Sigmoid colon (tissue), 4 donors: Measurements from ENCODE around the gene HNRNPL.

Experiments
- EP300 ChIP-seq, 4 donors: sonication (generic); formaldehyde crosslinking; IDR thresholded peaks; one replicate each; pipeline ENCODE4 v1.6.1; 2017; ENCODE audit warnings: antibody characterized with exemption in 4 of 4
- POLR2A ChIP-seq, 2 donors: fragments of 450-650 bp; IDR thresholded peaks; one replicate each; pipeline ENCODE4 v1.6.1; 2016; ENCODE audit warnings: antibody characterized with exemption in 2 of 2, mild to moderate bottlenecking in 2 of 2, moderate library complexity in 2 of 2
- TF ChIP-seq, protein P1 (sequence below), 4 experiments: fragments of 450-650 bp in 3 of 4; fragments of 200-600 bp in 1 of 4; IDR thresholded peaks; one replicate each; pipeline ENCODE4 v1.5.1; 2016 to 2019; ENCODE audit warnings: antibody characterized with exemption in 4 of 4, mild to moderate bottlenecking in 3 of 4, moderate library complexity in 2 of 4

DNA sequence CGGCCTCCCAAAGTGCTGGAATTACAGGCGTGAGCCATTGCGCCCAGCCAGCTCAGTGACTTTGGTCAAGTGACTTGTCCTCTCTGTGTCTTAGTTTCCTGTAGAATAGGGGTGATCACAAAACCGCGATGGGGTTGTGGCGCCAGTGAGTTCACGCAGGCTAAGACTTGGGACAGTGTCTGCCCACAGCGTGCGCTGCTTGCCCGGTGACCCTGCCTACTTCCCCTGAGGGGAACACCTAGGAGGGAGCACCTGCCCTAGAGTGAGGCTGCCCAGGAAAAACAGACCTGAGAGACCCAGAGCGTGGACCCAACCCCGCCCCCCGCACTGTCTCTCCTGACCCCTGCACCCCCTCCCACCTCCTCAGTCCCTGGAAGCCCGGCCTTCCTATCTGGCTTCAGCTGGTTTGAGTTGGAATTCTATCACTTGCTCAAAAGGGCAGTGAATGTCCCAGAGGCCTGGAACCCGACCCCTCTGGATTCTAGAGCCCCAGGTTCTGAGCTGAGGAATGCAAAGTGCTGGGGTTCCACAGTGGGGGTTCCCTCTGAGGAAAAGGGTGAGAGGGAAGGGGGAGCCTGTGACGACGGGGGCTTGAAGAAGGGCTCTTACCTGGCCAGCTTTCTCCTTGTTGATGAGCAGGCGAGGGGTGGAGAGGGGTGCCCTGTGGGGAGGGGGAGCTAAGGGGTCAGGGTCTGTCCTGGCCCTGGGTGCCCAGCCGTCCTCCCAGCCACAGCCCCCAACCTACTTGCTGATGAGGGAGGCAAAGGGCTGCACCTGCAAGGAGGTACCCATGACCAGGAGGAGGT, 30.5 kb upstream of the HNRNPL start:
- TF ChIP-seq, protein P1, sequence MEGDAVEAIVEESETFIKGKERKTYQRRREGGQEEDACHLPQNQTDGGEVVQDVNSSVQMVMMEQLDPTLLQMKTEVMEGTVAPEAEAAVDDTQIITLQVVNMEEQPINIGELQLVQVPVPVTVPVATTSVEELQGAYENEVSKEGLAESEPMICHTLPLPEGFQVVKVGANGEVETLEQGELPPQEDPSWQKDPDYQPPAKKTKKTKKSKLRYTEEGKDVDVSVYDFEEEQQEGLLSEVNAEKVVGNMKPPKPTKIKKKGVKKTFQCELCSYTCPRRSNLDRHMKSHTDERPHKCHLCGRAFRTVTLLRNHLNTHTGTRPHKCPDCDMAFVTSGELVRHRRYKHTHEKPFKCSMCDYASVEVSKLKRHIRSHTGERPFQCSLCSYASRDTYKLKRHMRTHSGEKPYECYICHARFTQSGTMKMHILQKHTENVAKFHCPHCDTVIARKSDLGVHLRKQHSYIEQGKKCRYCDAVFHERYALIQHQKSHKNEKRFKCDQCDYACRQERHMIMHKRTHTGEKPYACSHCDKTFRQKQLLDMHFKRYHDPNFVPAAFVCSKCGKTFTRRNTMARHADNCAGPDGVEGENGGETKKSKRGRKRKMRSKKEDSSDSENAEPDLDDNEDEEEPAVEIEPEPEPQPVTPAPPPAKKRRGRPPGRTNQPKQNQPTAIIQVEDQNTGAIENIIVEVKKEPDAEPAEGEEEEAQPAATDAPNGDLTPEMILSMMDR (IDR thresholded peaks at IDR 0.05): no peak
- TF ChIP-seq EP300 (IDR thresholded peaks at IDR 0.05): no peak
- no peak for TF ChIP-seq POLR2A (IDR thresholded peaks at IDR 0.05)
